Hematopoietic multipotent progenitor cell treated with erythropoietin and hydrocortisone succinate and interleukin-3 and kit ligand, for 4 days (in vitro differentiated cells): ENCODE results near the gene CXCR5.

Source experiments
- DNase-seq: peaks from one replicate; pipeline ENCODE4 v3.0.0-alpha.2; 2015

The CXCR5 gene

GRCh38 chr11:118929501-118930093 is 45.9 kb downstream of the CXCR5 start:
- DNase-seq, result peak; percentile 95

DNA sequence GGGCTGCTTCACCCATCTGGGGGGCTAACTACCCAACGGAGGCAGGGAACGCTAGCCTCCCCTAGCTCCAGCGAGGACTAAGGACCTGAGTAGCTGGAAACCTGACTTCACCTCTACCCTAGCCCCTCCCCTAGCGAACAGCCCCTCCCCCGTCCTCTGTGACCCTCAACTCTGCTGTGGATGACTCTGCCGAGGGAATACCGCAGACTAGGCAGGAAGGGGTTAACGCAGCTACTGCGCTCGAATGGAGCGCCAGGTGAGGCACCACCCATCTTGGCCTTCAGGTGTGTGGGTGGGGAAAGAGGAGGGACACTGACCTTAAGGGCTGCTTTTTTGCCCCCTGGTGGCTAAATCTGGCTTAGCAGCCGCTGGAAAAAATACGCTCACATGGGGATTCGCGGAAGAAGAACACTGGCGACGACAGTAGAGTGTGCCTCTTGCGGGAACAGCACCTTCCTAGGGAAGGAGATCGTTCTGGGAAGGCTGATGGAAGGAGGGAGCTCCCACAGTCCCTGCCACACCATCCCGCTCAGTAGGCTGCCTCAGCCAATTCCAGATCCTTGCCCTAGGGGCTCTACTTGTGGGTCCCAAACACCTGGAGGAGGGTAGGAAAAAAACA is 46.5 kb downstream of the CXCR5 start:
- DNase-seq, result peak; percentile 90

GRCh38 chr11:118931571-118931970 is 47.9 kb downstream of the CXCR5 start:
- DNase-seq, result no peak

DNA sequence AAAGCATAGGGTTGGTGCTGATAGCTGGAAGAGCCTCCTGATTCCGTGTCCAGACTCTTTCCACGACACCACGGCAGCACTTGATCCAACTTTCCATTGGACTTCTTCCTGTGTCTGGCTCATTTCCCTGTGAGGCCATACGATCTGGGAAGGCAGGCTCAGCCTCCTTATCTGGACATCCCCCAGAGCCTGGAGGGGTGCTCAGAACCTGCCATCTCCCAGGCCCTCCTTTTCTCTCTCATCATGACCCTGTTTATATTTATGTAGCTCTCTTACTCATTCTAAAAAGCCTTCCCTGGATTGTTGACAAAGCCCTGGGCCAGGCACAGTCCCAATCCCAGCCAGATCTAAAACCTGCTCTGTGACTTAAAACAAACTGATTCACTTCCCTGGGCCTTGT is 49.8 kb downstream of the CXCR5 start:
- no peak for DNase-seq

- no peak for DNase-seq
Measured at GRCh38 chr11:118935376-118935775, 51.7 kb downstream of the CXCR5 start.

DNA sequence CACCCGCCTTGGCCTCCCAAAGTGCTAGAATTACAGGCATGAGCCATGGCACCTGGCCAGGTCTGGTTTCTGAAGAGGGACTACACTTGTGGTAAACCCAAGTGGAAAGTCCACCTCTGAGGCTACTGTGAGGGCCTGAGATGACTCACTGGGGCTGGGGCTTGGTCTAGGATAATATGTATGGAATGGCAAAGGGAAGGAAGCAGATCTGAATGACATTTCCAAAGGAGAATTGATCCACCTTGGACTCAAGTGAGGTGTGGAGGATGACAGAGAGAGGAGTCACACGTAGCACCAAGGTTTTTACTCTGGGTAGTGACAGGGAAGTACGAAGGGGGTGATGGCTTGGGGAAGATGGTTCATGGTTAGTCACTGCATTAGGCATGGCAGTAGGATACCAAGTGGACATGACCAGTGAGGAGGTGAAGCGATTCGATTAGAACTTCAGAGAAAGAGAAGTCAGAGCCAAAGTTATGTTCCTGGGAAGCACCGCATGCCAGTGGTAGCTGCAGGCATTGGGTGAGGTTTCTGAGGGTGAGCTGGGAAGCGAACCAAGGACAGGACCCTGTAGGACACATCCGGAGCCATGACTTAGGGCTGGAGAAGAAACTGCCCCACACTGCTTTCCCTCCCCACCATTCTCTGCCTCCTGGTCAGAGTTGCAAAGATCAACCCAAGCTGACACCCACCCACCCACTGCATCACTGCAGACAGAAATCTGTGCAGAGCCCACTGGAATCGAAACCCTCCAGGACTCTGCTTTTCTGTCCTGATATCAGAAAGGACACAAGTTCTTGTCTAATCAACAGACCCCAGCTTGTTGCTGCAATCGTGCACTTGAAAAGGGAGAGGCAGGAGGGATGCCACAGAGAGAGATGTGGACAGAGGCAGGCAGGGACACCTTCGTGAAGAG is 55.1 kb downstream of the CXCR5 start:
- DNase-seq, result peak; percentile 30

- no peak for DNase-seq
Measured at GRCh38 chr11:118939404-118939915, 55.8 kb downstream of the CXCR5 start.

GRCh38 chr11:118939953-118940598 is 56.4 kb downstream of the CXCR5 start:
- peak; percentile 81 for DNase-seq

DNA sequence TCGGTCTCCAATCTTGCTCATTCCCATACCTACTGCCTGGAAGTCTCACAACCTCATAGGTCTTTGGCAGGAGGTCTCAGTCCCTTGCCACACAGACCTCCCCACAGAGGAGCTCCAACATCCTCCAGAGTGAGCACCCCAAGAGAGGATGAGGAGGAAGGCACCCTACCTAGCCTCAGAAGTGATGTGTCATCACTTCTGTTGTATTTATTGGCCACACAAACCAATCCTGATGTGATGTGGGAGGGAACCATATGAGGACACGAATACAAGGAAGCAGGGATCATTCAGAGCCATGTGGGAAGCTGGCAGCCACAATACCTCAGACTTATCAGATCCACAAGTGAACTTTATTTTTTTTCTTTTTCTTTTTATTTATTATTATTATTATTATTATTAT is 63.4 kb downstream of the CXCR5 start:
- DNase-seq, result no peak
